ENCODE measurements around the gene FKBP9. TPM values are rescaled to one million over a fixed set of nuclear protein-coding genes. Genes with fewer than 3 reads are reported as not detected.

The FKBP9 gene
- total and polyA plus RNA-seq, 2 donors (not counting 3 experiments of a cell fraction or from before 2014, with no cell fraction given) = 88.7 to 124 TPM

DNA sequence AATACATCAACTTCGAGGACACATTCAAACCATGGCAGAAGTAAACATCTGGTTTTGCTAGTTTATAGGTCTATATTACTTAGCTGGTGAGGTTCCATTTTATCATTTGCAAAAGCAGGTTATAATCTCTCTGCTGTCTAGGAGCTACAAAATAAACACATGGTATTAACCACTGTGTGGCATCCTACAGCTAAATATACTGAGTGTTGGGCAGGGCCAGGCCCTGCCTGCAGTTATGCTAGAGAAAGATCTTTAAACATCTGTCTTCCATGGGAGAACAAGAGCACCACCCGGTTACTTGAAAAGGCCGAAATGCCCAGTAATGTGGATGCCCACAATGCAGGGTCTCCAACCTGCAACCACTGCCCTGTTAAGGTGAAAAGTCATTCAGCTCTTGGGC, 20.6 kb upstream of the FKBP9 start:
- intact Hi-C loops (cut with micrococcal nuclease) = no loop called here
- Histone ChIP-seq H3K79me2 (ENCODE audit: control insufficient read depth, insufficient read depth, low read length) (peaks cover 46% of the 10 kb centered on the region), H3K9me3 (replicated peaks; ENCODE audit: control insufficient read depth, insufficient read depth, low read length) (no peaks in the 10 kb centered on the region), H4K20me1 (replicated peaks; ENCODE audit: control insufficient read depth, extremely low read depth, insufficient read depth, low read length) (no peaks in the 10 kb centered on the region), H3K9ac (replicated peaks; ENCODE audit: extremely low read depth, insufficient read depth, low read length) (no peak overlapping the region), H3K4me2 (ENCODE audit: insufficient read depth, low read length) (no peak overlapping the region), H3K36me3 (ENCODE audit: control insufficient read depth in 2 of 2, extremely low read depth in 1 of 2, insufficient read depth in 2 of 2, low read length in 2 of 2) (peaks cover 0 to 4% of the 10 kb centered on the region in 2 experiments), H3K9me1 (replicated peaks; ENCODE audit: control insufficient read depth, extremely low read depth, insufficient read depth, low read length) (no peaks in the 10 kb centered on the region), H3K27ac (ENCODE audit: insufficient read depth, low read depth, low read length) (no peak overlapping the region), H3K4me3 (replicated peaks in 1 of 3; ENCODE audit: insufficient read depth in 1 of 3, low read depth in 1 of 3, low read length in 3 of 3) (no peak overlapping the region), H3K27me3 (ENCODE audit: control insufficient read depth in 2 of 2, insufficient read depth in 2 of 2, low read length in 2 of 2) (no peaks in the 10 kb centered on the region), H2AFZ (ENCODE audit: low read depth, low read length) (no peak overlapping the region), H3K4me1 (ENCODE audit: control insufficient read depth, extremely low read depth, insufficient read depth, low read length) (peaks cover 18% of the 10 kb centered on the region)
- dilution Hi-C loops (cut with MboI; ENCODE audit: extremely low pct_ligation_motif_present, low sequenced_read_pairs) = no loop called here
- TF ChIP-seq POLR2A (IDR thresholded peaks at IDR 0.05; ENCODE audit: low read depth, low read length) (no peak), GATA2 (IDR thresholded peaks at IDR 0.05; ENCODE audit: insufficient read depth, insufficient read length, low read depth, low read length) (no peak), JUN (IDR thresholded peaks at IDR 0.05; ENCODE audit: borderline replicate concordance, insufficient read depth, insufficient read length, low read depth) (no peak), FOS (IDR thresholded peaks at IDR 0.05; ENCODE audit: borderline replicate concordance, insufficient read depth, low read length) (no peak), MYC (IDR thresholded peaks at IDR 0.05; ENCODE audit: low read depth, low read length) (no peak)
- TF ChIP-seq, protein P1, sequence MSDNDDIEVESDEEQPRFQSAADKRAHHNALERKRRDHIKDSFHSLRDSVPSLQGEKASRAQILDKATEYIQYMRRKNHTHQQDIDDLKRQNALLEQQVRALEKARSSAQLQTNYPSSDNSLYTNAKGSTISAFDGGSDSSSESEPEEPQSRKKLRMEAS (IDR thresholded peaks at IDR 0.05; ENCODE audit: insufficient read depth, insufficient read length) = no peak
- no peak for DNase-seq (ENCODE audit: low read depth, low spot score)
- no peak for FAIRE-seq
- CTCF ChIA-PET = interaction anchor here (1.6 kb wide), 1 partner anchor 43 kb away, joined by 3 read pairs; no protein-coding TSS in a partner anchor
- BruUV-seq (replicated peaks) = no TSS peak
- POLR2A ChIA-PET = no interaction called here

DNA sequence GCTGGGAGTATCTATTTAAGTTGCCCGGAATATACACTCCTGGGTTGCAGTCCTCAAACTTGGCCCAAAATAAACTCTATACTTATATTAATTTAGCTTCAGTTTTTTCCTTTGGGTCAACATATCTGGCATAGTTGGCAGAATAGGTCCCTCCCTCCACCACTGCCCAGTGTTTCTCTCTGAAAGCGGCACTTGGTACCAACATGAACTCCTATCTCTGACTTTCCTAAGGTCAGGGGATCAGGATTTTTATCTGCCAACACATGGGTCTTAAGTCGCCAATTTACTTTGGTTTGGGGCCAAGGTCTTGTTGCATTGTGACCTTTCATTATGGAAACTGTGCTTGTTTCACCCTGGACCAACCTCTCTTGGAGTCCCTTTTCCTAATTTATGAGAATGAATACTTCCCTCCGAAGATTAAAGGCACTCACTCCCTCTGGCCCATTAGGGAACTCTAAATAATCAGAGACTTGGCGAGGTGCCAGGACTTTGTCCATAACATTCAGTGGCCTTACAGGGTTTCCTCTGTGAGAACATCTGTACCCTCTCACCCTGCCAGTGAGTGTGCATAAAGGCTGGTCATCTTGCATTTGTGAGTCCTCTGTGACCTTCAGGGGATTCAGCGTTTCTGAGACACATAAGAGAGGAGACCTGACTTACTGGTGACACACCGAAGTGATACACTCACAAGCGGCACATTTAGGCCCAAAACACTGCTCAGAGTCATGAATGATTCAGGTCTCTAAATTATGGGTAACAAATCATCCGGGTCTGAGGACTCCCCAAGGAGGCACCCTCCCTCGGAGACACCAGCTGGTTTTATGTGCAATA, 19.7 kb upstream of the FKBP9 start:
- peaks cover 53% of the 10 kb centered on the region for H3K79me2 ChIP-seq (ENCODE audit: control insufficient read depth, insufficient read depth, low read length)
- H3K27me3 ChIP-seq (ENCODE audit: control insufficient read depth in 2 of 2, insufficient read depth in 2 of 2, low read length in 2 of 2) = no peaks in the 10 kb centered on the region
- DNase-seq (ENCODE audit: low read depth, low spot score) (peak; percentile 57), FAIRE-seq (peak; percentile 85)
- H3K9me3 ChIP-seq (replicated peaks; ENCODE audit: control insufficient read depth, insufficient read depth, low read length) = no peaks in the 10 kb centered on the region
- H2AFZ ChIP-seq (ENCODE audit: low read depth, low read length) = no peak overlapping the region
- no peaks in the 10 kb centered on the region for H3K9me1 ChIP-seq (replicated peaks; ENCODE audit: control insufficient read depth, extremely low read depth, insufficient read depth, low read length)
- no peak overlapping the region for H3K9ac ChIP-seq (replicated peaks; ENCODE audit: extremely low read depth, insufficient read depth, low read length)
- H3K4me3 ChIP-seq (replicated peaks in 1 of 3; ENCODE audit: insufficient read depth in 1 of 3, low read depth in 1 of 3, low read length in 3 of 3) = no peak overlapping the region
- intact Hi-C loops (cut with micrococcal nuclease) (no loop called here), dilution Hi-C loops (cut with MboI; ENCODE audit: extremely low pct_ligation_motif_present, low sequenced_read_pairs) (no loop called here)
- ChIA-PET POLR2A (no interaction called here), CTCF (interaction anchor here (1.0 to 1.6 kb wide), 2 partner anchors 8 to 44 kb away, joined by 3 read pairs; no protein-coding TSS in a partner anchor)
- peak overlapping the region; percentile 37 for H3K4me2 ChIP-seq (ENCODE audit: insufficient read depth, low read length)
- no peak for TF ChIP-seq FOS (IDR thresholded peaks at IDR 0.05; ENCODE audit: borderline replicate concordance, insufficient read depth, low read length)
- TF ChIP-seq, protein P2, sequence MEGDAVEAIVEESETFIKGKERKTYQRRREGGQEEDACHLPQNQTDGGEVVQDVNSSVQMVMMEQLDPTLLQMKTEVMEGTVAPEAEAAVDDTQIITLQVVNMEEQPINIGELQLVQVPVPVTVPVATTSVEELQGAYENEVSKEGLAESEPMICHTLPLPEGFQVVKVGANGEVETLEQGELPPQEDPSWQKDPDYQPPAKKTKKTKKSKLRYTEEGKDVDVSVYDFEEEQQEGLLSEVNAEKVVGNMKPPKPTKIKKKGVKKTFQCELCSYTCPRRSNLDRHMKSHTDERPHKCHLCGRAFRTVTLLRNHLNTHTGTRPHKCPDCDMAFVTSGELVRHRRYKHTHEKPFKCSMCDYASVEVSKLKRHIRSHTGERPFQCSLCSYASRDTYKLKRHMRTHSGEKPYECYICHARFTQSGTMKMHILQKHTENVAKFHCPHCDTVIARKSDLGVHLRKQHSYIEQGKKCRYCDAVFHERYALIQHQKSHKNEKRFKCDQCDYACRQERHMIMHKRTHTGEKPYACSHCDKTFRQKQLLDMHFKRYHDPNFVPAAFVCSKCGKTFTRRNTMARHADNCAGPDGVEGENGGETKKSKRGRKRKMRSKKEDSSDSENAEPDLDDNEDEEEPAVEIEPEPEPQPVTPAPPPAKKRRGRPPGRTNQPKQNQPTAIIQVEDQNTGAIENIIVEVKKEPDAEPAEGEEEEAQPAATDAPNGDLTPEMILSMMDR (IDR thresholded peaks at IDR 0.05; ENCODE audit: extremely low read depth in 1 of 2, insufficient read depth in 1 of 2, low read depth in 1 of 2, low read length in 2 of 2) = no peak
- no peak for TF ChIP-seq MYC (IDR thresholded peaks at IDR 0.05; ENCODE audit: low read depth, low read length)
- TF ChIP-seq, protein P1 (IDR thresholded peaks at IDR 0.05; ENCODE audit: insufficient read depth, insufficient read length) = no peak
- peak; percentile 3 for TF ChIP-seq POLR2AphosphoS5 (IDR thresholded peaks at IDR 0.05; ENCODE audit: insufficient read depth, low read depth, low read length)
- TF ChIP-seq JUN (IDR thresholded peaks at IDR 0.05; ENCODE audit: borderline replicate concordance, insufficient read depth, insufficient read length, low read depth) = no peak
- no peak for TF ChIP-seq POLR2A (IDR thresholded peaks at IDR 0.05; ENCODE audit: low read depth, low read length)
- TF ChIP-seq EZH2 (IDR thresholded peaks at IDR 0.05; ENCODE audit: borderline replicate concordance, low read depth, low read length, severe bottlenecking) = no peak
- peaks cover 0 to 2% of the 10 kb centered on the region in 2 experiments for H3K36me3 ChIP-seq (ENCODE audit: control insufficient read depth in 2 of 2, extremely low read depth in 1 of 2, insufficient read depth in 2 of 2, low read length in 2 of 2)
- H3K27ac ChIP-seq (ENCODE audit: insufficient read depth, low read depth, low read length) = no peak overlapping the region
- BruUV-seq (replicated peaks) = no TSS peak
- peaks cover 18% of the 10 kb centered on the region for H3K4me1 ChIP-seq (ENCODE audit: control insufficient read depth, extremely low read depth, insufficient read depth, low read length)
- H4K20me1 ChIP-seq (replicated peaks; ENCODE audit: control insufficient read depth, extremely low read depth, insufficient read depth, low read length) = no peaks in the 10 kb centered on the region

Measured in endothelial cell of umbilical vein (primary cell).